Measurements from ENCODE around the gene OSBPL6. TPM values are rescaled to one million over a fixed set of nuclear protein-coding genes. Genes with fewer than 3 reads are reported as not detected.

The OSBPL6 gene
- total and polyA plus RNA-seq, 9 of the 15 experiments (the other 6 are each of a cell fraction or from before 2014, with no cell fraction given) = 3.4 to 12.7 (median 9.3) TPM

- TF ChIP-seq ZNF699 (CRISPR knock-in tag; IDR thresholded peaks at IDR 0.05; ENCODE audit: insufficient replicate concordance) (no peak), NUFIP1 (IDR thresholded peaks at IDR 0.05; ENCODE audit: partially characterized antibody) (no peak), E2F6 (IDR thresholded peaks at IDR 0.05; ENCODE audit: borderline replicate concordance in 1 of 2, extremely low read depth in 1 of 2, insufficient read depth in 1 of 2, insufficient read length in 1 of 2, low read depth in 1 of 2, low read length in 1 of 2, poor library complexity in 1 of 2, severe bottlenecking in 1 of 2) (no peak), ESRRB (CRISPR knock-in tag; IDR thresholded peaks at IDR 0.05; ENCODE audit: borderline replicate concordance) (no peak), TFAP4 (CRISPR knock-in tag; IDR thresholded peaks at IDR 0.05; ENCODE audit: borderline replicate concordance) (no peak), ZNF398 (CRISPR knock-in tag; IDR thresholded peaks at IDR 0.05) (no peak), ZNF165 (CRISPR knock-in tag; IDR thresholded peaks at IDR 0.05; ENCODE audit: borderline replicate concordance) (no peak), ZNF175 (CRISPR knock-in tag; IDR thresholded peaks at IDR 0.05; ENCODE audit: low read depth) (no peak), TOE1 (IDR thresholded peaks at IDR 0.05; ENCODE audit: borderline replicate concordance) (no peak), TOE1 (CRISPR knock-in tag; IDR thresholded peaks at IDR 0.05; ENCODE audit: borderline replicate concordance, low read depth) (no peak)
Observed at GRCh38 chr2:178219247-178219646, 24.9 kb downstream of the OSBPL6 start (continued).
